Stimulated activated effector memory CD8-positive, alpha-beta T cell treated with anti-CD3 and anti-CD28 coated beads, Interleukin-12 subunit alpha, Interleukin-12 subunit beta, amount 100 ng/mL, for 72 hours (primary cell): Measurements from ENCODE around the gene XPNPEP2.

ENCODE experiments used
- ATAC-seq: fragments of 150-1000 bp; cut with Tn5 transposase; 2 replicates; pipeline ENCODE4 v1.10.0; 2021
- DNase-seq, 2 donors: peaks; one replicate each; pipeline ENCODE4 v3.0.0; 2021 to 2022; ENCODE audit warnings: low spot score in 2 of 2
- H3K27ac Mint-ChIP-seq: one replicate; pipeline ENCODE4 v1.8.0; 2022; ENCODE audit warnings: mild to moderate bottlenecking, mixed read lengths
- H3K36me3 Mint-ChIP-seq: one replicate; pipeline ENCODE4 v1.8.0; 2022; ENCODE audit warnings: mild to moderate bottlenecking, mixed read lengths
- H3K4me1 Mint-ChIP-seq: one replicate; pipeline ENCODE4 v1.8.0; 2022; ENCODE audit warnings: mixed read lengths
- H3K4me3 Mint-ChIP-seq: one replicate; pipeline ENCODE4 v1.8.0; 2022; ENCODE audit warnings: mild to moderate bottlenecking, mixed read lengths
- H3K9me3 Mint-ChIP-seq: one replicate; pipeline ENCODE4 v1.8.0; 2022; ENCODE audit warnings: mixed read lengths

Gene XPNPEP2

GRCh38 chrX:129777218-129778030 lies 38.6 kb downstream of the XPNPEP2 start:
- Mint-ChIP-seq H3K4me1 (peaks cover 57% of the 10 kb centered on the region), H3K4me3 (peak overlapping the region; percentile 93), H3K36me3 (peaks cover 36% of the 10 kb centered on the region), H3K27ac (peak overlapping the region; percentile 93), H3K9me3 (no peaks in the 10 kb centered on the region)
- peak in 1 of 2 donors; percentile 77 for DNase-seq
- peak; percentile 43 for ATAC-seq

DNA sequence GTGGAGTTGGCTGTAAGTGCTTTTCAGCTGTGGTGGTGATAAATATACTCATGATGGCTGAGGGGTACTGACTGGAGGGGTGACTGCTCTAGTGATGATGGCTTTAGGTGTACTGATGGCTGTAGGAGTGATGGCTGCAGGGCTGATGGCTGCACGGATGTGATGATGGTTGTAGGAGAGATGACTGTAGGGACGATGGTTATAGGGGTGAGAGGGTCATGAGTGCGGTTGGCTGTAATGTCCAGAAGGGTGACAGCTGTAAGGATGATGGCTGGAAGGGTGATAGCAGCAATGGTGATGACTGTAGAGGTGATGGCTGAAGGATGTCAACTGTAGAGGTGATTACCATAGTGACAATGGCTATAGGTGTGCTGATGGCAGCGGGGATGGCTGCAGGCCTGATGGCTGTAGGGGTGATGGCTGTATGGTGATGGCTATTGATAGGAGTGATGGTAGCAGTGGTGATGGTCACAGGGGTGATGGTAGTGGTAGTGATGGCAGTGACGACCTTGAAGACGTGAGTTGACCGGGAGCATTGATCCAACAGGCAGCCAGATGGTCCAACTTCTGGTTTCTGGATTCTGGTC lies 40.4 kb downstream of the XPNPEP2 start:
- no peaks in the 10 kb centered on the region for H3K9me3 Mint-ChIP-seq
- peak overlapping the region; percentile 93 for H3K4me3 Mint-ChIP-seq
- DNase-seq (no peak), ATAC-seq (no peak)
- peaks cover 57% of the 10 kb centered on the region for H3K4me1 Mint-ChIP-seq
- peaks cover 54% of the 10 kb centered on the region for H3K36me3 Mint-ChIP-seq
- peak overlapping the region; percentile 91 for H3K27ac Mint-ChIP-seq

DNA sequence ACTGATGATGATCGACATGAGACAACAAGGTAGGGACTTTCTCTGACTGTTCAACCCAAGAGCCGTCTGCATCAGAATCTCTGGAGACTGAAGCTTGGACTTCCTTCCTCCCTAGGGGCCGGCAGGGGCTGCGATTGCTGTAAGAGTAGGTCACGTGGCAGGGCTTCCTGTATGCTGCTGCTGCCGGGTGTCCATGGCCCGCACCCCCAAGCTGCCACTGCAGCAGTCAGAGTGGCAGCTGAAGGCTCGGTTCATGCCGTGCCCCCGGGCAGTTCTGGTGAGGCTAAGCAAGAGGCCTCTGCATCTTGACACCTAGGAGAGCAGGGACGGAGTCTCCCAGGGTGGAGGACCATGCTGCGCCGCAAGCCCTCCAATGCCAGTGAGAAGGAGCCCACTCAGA lies 41.0 kb downstream of the XPNPEP2 start, which contains the start of gene SASH3:
Gene SASH3, plus strand, starts transcription at position 203 of the 400 bp plus-strand sequence. Its CDS starts 149 bp downstream, at position 352.
- Mint-ChIP-seq H3K36me3 (peaks cover 60% of the 10 kb centered on the region), H3K9me3 (no peaks in the 10 kb centered on the region), H3K4me1 (peaks cover 54% of the 10 kb centered on the region), H3K4me3 (peak within 1 kb of the TSS; percentile 93), H3K27ac (peak within 1 kb of the TSS; percentile 91)
- peak in 1 of 2 donors; percentile 74 for DNase-seq
- peak; percentile 55 for ATAC-seq

- peak overlapping the region; percentile 91 for H3K27ac Mint-ChIP-seq
- H3K9me3 Mint-ChIP-seq = no peaks in the 10 kb centered on the region
- peak overlapping the region; percentile 93 for H3K4me3 Mint-ChIP-seq
- peaks cover 68% of the 10 kb centered on the region for H3K36me3 Mint-ChIP-seq
- peaks cover 52% of the 10 kb centered on the region for H3K4me1 Mint-ChIP-seq
- no peak for DNase-seq
- no peak for ATAC-seq
These were observed 41.8 kb downstream of the XPNPEP2 start for GRCh38 chrX:129780441-129781105.

GRCh38 chrX:129781134-129781672 lies 42.4 kb downstream of the XPNPEP2 start:
- H3K36me3 Mint-ChIP-seq = peaks cover 74% of the 10 kb centered on the region
- peak; percentile 92 for ATAC-seq
- peak overlapping the region; percentile 91 for H3K27ac Mint-ChIP-seq
- H3K4me1 Mint-ChIP-seq = peaks cover 59% of the 10 kb centered on the region
- H3K9me3 Mint-ChIP-seq = no peaks in the 10 kb centered on the region
- peak overlapping the region; percentile 93 for H3K4me3 Mint-ChIP-seq
- DNase-seq = peak; percentile 42 to 80

DNA sequence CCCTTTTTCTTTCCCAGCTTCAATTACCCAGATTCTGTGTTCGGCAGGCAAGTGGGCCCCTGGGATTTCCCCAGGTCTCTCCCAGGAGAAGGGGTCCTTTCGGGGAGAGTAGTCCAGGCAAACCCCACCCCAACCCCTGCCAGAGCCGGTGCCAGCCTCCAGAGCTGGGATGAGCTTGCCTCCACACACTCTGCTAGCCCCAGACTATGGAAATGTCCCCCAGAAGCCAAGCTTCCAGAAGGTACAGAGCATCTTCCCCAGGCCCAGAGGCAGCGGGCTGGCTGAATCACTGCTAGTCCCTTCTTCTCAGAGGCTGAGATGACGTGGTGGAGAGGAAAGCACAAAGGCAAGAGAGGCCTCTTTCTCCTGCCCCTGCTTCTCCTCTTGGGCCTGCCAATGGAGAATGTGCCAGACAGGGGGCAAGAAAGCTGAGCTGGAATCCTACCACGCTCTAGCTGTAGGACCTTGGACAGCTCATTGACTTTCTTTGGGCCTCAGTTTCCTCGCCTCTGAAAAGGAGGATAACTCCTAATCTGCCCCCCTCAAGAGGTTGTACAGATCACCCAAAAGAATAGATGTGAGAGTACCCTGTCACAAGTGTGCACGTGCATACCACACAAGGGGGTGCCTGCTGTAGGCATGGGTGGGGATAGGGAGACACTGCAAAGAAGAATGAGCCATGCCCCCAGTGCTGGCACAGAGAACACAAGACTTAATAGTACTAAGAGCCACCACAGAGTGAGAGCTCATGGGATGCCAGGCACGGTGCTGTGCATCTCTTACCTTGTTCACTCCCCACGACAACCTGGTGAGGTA lies 43.1 kb downstream of the XPNPEP2 start:
- H3K9me3 Mint-ChIP-seq = no peaks in the 10 kb centered on the region
- DNase-seq (no peak), ATAC-seq (peak; percentile 60)
- peaks cover 81% of the 10 kb centered on the region for H3K36me3 Mint-ChIP-seq
- peak overlapping the region; percentile 91 for H3K27ac Mint-ChIP-seq
- peak overlapping the region; percentile 93 for H3K4me3 Mint-ChIP-seq
- peaks cover 63% of the 10 kb centered on the region for H3K4me1 Mint-ChIP-seq

DNA sequence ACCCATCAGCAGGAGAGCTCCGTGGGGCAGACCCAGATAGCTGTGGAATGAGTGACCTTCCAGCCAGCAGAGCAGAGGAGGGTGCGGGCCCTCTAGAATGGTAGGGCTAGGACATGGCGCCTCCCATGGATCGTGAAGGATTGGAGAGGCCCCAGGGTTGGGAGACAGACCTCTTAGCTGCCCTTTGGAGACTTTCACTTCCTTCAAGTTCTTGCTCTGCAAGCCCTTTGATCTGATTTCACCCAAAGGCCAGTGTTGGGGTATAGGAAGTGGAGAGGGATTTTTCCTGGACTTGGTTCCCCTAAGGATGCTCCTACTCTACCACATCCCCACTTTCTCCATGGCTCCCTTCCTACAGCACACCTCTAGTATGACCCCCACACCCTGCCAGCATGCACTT lies 43.9 kb downstream of the XPNPEP2 start:
- Mint-ChIP-seq H3K4me1 (peaks cover 63% of the 10 kb centered on the region), H3K36me3 (peaks cover 89% of the 10 kb centered on the region), H3K27ac (peak overlapping the region; percentile 91), H3K4me3 (peak overlapping the region; percentile 93), H3K9me3 (no peaks in the 10 kb centered on the region)
- DNase-seq (no peak), ATAC-seq (no peak)

- Mint-ChIP-seq H3K4me1 (peaks cover 63% of the 10 kb centered on the region), H3K4me3 (peak overlapping the region; percentile 93), H3K9me3 (no peaks in the 10 kb centered on the region), H3K36me3 (peaks cover 95% of the 10 kb centered on the region), H3K27ac (peak overlapping the region; percentile 91)
- no peak for ATAC-seq
- no peak for DNase-seq
These were observed 44.5 kb downstream of the XPNPEP2 start for GRCh38 chrX:129783291-129783713.

- ATAC-seq (no peak), DNase-seq (no peak)
- Mint-ChIP-seq H3K9me3 (no peaks in the 10 kb centered on the region), H3K4me1 (peaks cover 54% of the 10 kb centered on the region), H3K36me3 (peaks cover 100% of the 10 kb centered on the region), H3K4me3 (peak overlapping the region; percentile 93), H3K27ac (peak overlapping the region; percentile 91)
These were observed 45.6 kb downstream of the XPNPEP2 start for GRCh38 chrX:129784371-129784770.

GRCh38 chrX:129785160-129785947 lies 46.6 kb downstream of the XPNPEP2 start:
- Mint-ChIP-seq H3K4me1 (peaks cover 52% of the 10 kb centered on the region), H3K9me3 (no peaks in the 10 kb centered on the region), H3K36me3 (peaks cover 100% of the 10 kb centered on the region), H3K4me3 (peak overlapping the region; percentile 93), H3K27ac (peak overlapping the region; percentile 93)
- no peak for ATAC-seq
- DNase-seq = no peak

- Mint-ChIP-seq H3K27ac (peak overlapping the region; percentile 93), H3K4me1 (peaks cover 52% of the 10 kb centered on the region), H3K4me3 (peak overlapping the region; percentile 93), H3K9me3 (no peaks in the 10 kb centered on the region), H3K36me3 (peaks cover 100% of the 10 kb centered on the region)
- ATAC-seq = no peak
- no peak for DNase-seq
These were observed 47.5 kb downstream of the XPNPEP2 start for GRCh38 chrX:129786210-129786651.

- peaks cover 46% of the 10 kb centered on the region for H3K4me1 Mint-ChIP-seq
- H3K9me3 Mint-ChIP-seq = no peaks in the 10 kb centered on the region
- peak overlapping the region; percentile 93 for H3K4me3 Mint-ChIP-seq
- DNase-seq (no peak), ATAC-seq (no peak)
- H3K36me3 Mint-ChIP-seq = peaks cover 100% of the 10 kb centered on the region
- H3K27ac Mint-ChIP-seq = peak overlapping the region; percentile 93
These were observed 48.7 kb downstream of the XPNPEP2 start for GRCh38 chrX:129787336-129788055.

- Mint-ChIP-seq H3K27ac (peak overlapping the region; percentile 79), H3K4me1 (peaks cover 38% of the 10 kb centered on the region), H3K9me3 (no peaks in the 10 kb centered on the region), H3K36me3 (peaks cover 100% of the 10 kb centered on the region), H3K4me3 (no peak overlapping the region)
- DNase-seq (no peak), ATAC-seq (no peak)
These were observed 49.7 kb downstream of the XPNPEP2 start for GRCh38 chrX:129788527-129788926.
